SK-N-SH (cell line): ENCODE data around the gene UBALD1. TPM values are rescaled to one million over a fixed set of nuclear protein-coding genes. Genes with fewer than 3 reads are reported as not detected.

Source experiments
- CTCF ChIA-PET: fragments of 300-600, 350-600 bp; formaldehyde crosslinking; extraction: SDS; loops from one replicate; lab custom pipeline; 2021; lab: Yijun Ruan, JAX
- POLR2A ChIA-PET: fragments of 350-600 bp; sonication (Branson Sonifier 250); formaldehyde crosslinking; extraction: SDS; loops from one replicate; lab custom pipeline; 2020; ENCODE audit warnings: antibody characterized with exemption, inconsistent platforms; lab: Yijun Ruan, JAX
- DNase-seq: peaks from one replicate; pipeline ENCODE4 v3.0.0; 2012
- H2AFZ ChIP-seq: fragments of 200-600 bp; sonication (generic); 2 replicates; pipeline ENCODE4 v1.8.1; 2016; ENCODE audit warnings: antibody characterized with exemption, mild to moderate bottlenecking, low read depth
- H3F3A ChIP-seq: fragments of 200-600 bp; sonication (generic); replicated peaks from 2 replicates; pipeline ENCODE3; 2016; ENCODE audit warnings: antibody characterized with exemption, mild to moderate bottlenecking; ENCODE audit not compliant: insufficient read depth
- H3K27ac ChIP-seq, 2 experiments: fragments of 200-500 bp in 1 of 2; fragments of 200-600 bp in 1 of 2; sonication (Bioruptor generic) in 1 of 2; sonication (generic), shearing (Covaris generic) in 1 of 2; 2 replicates each; pipeline versions ENCODE4 v1.5.1 to v1.6.1; 2014 to 2016; ENCODE audit warnings: low read depth in 2 of 2, inconsistent platforms in 1 of 2, low read length in 1 of 2, mild to moderate bottlenecking in 1 of 2, mixed read lengths in 1 of 2
- H3K27me3 ChIP-seq: fragments of 200-600 bp; sonication (generic), shearing (Covaris generic); 2 replicates; pipeline ENCODE4 v1.6.1; 2016; ENCODE audit warnings: mixed run types; ENCODE audit not compliant: insufficient read depth
- H3K36me3 ChIP-seq, 2 experiments: fragments of 200-500 bp in 1 of 2; fragments of 200-600 bp in 1 of 2; sonication (Bioruptor generic) in 1 of 2; sonication (generic) in 1 of 2; replicated peaks in 1 of 2; 2 replicates each; pipeline versions ENCODE3 to v1.5.1; 2014 to 2016; ENCODE audit warnings: low read length in 1 of 2, mild to moderate bottlenecking in 1 of 2; ENCODE audit not compliant: insufficient read depth in 2 of 2, control insufficient read depth in 1 of 2
- H3K4me1 ChIP-seq, 2 experiments: fragments of 200-500 bp in 1 of 2; fragments of 200-600 bp in 1 of 2; sonication (Bioruptor generic) in 1 of 2; sonication (generic), shearing (Covaris generic) in 1 of 2; 2 replicates each; pipeline versions ENCODE4 v1.5.1 to v1.6.1; 2014 to 2016; ENCODE audit warnings: low read depth in 1 of 2, low read length in 1 of 2, mixed run types in 1 of 2; ENCODE audit not compliant: insufficient read depth in 2 of 2, control insufficient read depth in 1 of 2
- H3K4me2 ChIP-seq: fragments of 200-600 bp; sonication (generic), shearing (Covaris generic); 2 replicates; pipeline ENCODE4 v1.6.1; 2017; ENCODE audit warnings: mixed run types
- H3K4me3 ChIP-seq, 2 experiments: fragments of 200-500 bp in 1 of 2; fragments of 200-600 bp in 1 of 2; sonication (Bioruptor generic) in 1 of 2; sonication (generic), shearing (Covaris generic) in 1 of 2; 2 replicates each; pipeline versions ENCODE4 v1.5.1 to v1.8.1; 2014 to 2016; ENCODE audit warnings: low read depth in 2 of 2, inconsistent platforms in 1 of 2, low read length in 1 of 2, mild to moderate bottlenecking in 1 of 2, mixed read lengths in 1 of 2, moderate library complexity in 1 of 2
- H3K79me2 ChIP-seq: fragments of 200-600 bp; sonication (generic); 2 replicates; pipeline ENCODE4 v1.8.1; 2017; ENCODE audit warnings: mild to moderate bottlenecking; ENCODE audit not compliant: insufficient read depth
- H3K9ac ChIP-seq: fragments of 200-600 bp; sonication (generic); 2 replicates; pipeline ENCODE4 v1.6.1; 2017; ENCODE audit warnings: mixed run types
- H3K9me2 ChIP-seq: fragments of 200-600 bp; sonication (generic); 2 replicates; pipeline ENCODE4 v1.6.1; 2017; ENCODE audit warnings: mixed run types
- H3K9me3 ChIP-seq: fragments of 200-600 bp; sonication (generic); 2 replicates; pipeline ENCODE4 v1.6.1; 2017; ENCODE audit warnings: mixed run types, mild to moderate bottlenecking, moderate library complexity
- H4K20me1 ChIP-seq: fragments of 200-600 bp; sonication (generic); 2 replicates; pipeline ENCODE4 v1.6.1; 2017; ENCODE audit warnings: mild to moderate bottlenecking, mixed run types; ENCODE audit not compliant: insufficient read depth
- ELF1 ChIP-seq: IDR thresholded peaks from 2 replicates; pipeline ENCODE4 v1.4.0; 2012
- EP300 ChIP-seq, 2 experiments: IDR thresholded peaks; 2 replicates each; pipeline versions ENCODE4 v1.4.0 to v1.6.1; 2012; ENCODE audit warnings: borderline replicate concordance in 1 of 2, low read depth in 1 of 2, low read length in 1 of 2
- EZH2phosphoT487 ChIP-seq: fragments of 200-600 bp; sonication (generic); IDR thresholded peaks from 2 replicates; pipeline ENCODE4 v1.6.1; 2017; ENCODE audit warnings: low read depth, mixed run types, mild to moderate bottlenecking, antibody characterized with exemption, moderate library complexity, borderline replicate concordance
- FOXJ3 ChIP-seq: sonication (generic); formaldehyde crosslinking; IDR thresholded peaks from 2 replicates; pipeline ENCODE4 v1.5.1; 2020; ENCODE audit warnings: mild to moderate bottlenecking, missing genetic modification reagents
- GATA2 ChIP-seq: sonication (generic); formaldehyde crosslinking; IDR thresholded peaks from 2 replicates; pipeline ENCODE4 v1.5.0; 2020; ENCODE audit warnings: mild to moderate bottlenecking, missing genetic modification reagents
- MEF2A ChIP-seq: IDR thresholded peaks from 2 replicates; pipeline ENCODE4 v1.4.0; 2012; ENCODE audit warnings: low read depth, borderline replicate concordance
- NFIC ChIP-seq: IDR thresholded peaks from 2 replicates; pipeline ENCODE4 v1.4.0; 2012; ENCODE audit warnings: borderline replicate concordance
- RAD21 ChIP-seq: IDR thresholded peaks from 2 replicates; pipeline ENCODE4 v1.6.1; 2012; ENCODE audit warnings: mild to moderate bottlenecking, low read length
- RCOR1 ChIP-seq: fragments of 150-350 bp; IDR thresholded peaks from 2 replicates; pipeline ENCODE4 v1.6.1; 2017; ENCODE audit warnings: antibody characterized with exemption, low read length
- SMC3 ChIP-seq: IDR thresholded peaks from 2 replicates; pipeline ENCODE4 v1.6.1; 2012; ENCODE audit warnings: low read depth, low read length, improper control_type of control experiment
- TAF1 ChIP-seq: IDR thresholded peaks from 2 replicates; pipeline ENCODE4 v1.6.1; 2012; ENCODE audit warnings: low read depth, mild to moderate bottlenecking, low read length, moderate library complexity, borderline replicate concordance
- TCF12 ChIP-seq: IDR thresholded peaks from 2 replicates; pipeline ENCODE4 v1.4.0; 2012
- TEAD4 ChIP-seq: IDR thresholded peaks from 2 replicates; pipeline ENCODE4 v1.4.0; 2012; ENCODE audit warnings: mild to moderate bottlenecking, borderline replicate concordance; ENCODE audit not compliant: insufficient read depth
- WGBS: methylation state at CpG from one replicate; pipeline ENCODE4 v1.1.6; 2017; ENCODE audit warnings: low lambda C conversion rate; 5-methylcytosine and 5-hydroxymethylcytosine counted together
- polyA plus RNA-seq, 3 experiments: library from polyadenylated mRNA; depleted of rRNA; stranded (reverse); fragments of >200 nt; gene quantifications; 2 replicates each; pipeline ENCODE4 v1.2.3, GENCODE V29; 2012
- TF ChIP-seq, protein P1 (sequence below): fragments of 150-350 bp; IDR thresholded peaks from 2 replicates; pipeline ENCODE4 v1.6.1; 2017; ENCODE audit warnings: antibody characterized with exemption, low read length, low read depth, borderline replicate concordance
- TF ChIP-seq, protein P2 (sequence below): IDR thresholded peaks from 2 replicates; pipeline ENCODE4 v1.6.1; 2012; ENCODE audit warnings: mild to moderate bottlenecking, low read depth, low read length, moderate library complexity
- TF ChIP-seq, protein P3 (sequence below): IDR thresholded peaks from 2 replicates; pipeline ENCODE4 v1.4.0; 2012; ENCODE audit warnings: low read depth
- TF ChIP-seq, protein P4 (sequence below): IDR thresholded peaks from 2 replicates; pipeline ENCODE4 v1.4.0; 2012; ENCODE audit warnings: low read depth, borderline replicate concordance

UBALD1 gene
- polyA plus RNA-seq, 1 of the 3 experiments (the other 2 are of a cell fraction), result 16.7 TPM

DNA sequence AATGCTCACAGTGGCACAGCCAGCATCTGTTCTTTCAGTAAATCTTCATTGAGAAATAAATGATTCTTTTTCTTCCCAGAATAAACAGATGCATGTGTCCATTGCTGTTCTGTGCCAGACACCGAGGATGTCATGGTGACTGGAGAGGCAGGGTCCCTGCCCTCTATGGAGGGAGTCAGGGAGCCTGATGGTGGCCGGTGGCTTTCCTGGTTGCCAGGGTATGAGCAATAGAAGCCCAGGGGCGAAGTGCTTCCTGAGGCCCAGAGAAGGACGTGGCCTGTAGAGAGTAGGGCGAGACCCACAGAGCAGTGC, 48.7 kb upstream of the UBALD1 start (continued):
- TF ChIP-seq TEAD4, result no peak
- TF ChIP-seq, protein P1, sequence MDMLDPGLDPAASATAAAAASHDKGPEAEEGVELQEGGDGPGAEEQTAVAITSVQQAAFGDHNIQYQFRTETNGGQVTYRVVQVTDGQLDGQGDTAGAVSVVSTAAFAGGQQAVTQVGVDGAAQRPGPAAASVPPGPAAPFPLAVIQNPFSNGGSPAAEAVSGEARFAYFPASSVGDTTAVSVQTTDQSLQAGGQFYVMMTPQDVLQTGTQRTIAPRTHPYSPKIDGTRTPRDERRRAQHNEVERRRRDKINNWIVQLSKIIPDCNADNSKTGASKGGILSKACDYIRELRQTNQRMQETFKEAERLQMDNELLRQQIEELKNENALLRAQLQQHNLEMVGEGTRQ, result no peak
- TF ChIP-seq, protein P2, sequence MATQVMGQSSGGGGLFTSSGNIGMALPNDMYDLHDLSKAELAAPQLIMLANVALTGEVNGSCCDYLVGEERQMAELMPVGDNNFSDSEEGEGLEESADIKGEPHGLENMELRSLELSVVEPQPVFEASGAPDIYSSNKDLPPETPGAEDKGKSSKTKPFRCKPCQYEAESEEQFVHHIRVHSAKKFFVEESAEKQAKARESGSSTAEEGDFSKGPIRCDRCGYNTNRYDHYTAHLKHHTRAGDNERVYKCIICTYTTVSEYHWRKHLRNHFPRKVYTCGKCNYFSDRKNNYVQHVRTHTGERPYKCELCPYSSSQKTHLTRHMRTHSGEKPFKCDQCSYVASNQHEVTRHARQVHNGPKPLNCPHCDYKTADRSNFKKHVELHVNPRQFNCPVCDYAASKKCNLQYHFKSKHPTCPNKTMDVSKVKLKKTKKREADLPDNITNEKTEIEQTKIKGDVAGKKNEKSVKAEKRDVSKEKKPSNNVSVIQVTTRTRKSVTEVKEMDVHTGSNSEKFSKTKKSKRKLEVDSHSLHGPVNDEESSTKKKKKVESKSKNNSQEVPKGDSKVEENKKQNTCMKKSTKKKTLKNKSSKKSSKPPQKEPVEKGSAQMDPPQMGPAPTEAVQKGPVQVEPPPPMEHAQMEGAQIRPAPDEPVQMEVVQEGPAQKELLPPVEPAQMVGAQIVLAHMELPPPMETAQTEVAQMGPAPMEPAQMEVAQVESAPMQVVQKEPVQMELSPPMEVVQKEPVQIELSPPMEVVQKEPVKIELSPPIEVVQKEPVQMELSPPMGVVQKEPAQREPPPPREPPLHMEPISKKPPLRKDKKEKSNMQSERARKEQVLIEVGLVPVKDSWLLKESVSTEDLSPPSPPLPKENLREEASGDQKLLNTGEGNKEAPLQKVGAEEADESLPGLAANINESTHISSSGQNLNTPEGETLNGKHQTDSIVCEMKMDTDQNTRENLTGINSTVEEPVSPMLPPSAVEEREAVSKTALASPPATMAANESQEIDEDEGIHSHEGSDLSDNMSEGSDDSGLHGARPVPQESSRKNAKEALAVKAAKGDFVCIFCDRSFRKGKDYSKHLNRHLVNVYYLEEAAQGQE, result no peak
- no peak for TF ChIP-seq EP300 (IDR thresholded peaks at IDR 0.05; ENCODE audit: borderline replicate concordance in 1 of 2, low read depth in 1 of 2, low read length in 1 of 2)

DNA sequence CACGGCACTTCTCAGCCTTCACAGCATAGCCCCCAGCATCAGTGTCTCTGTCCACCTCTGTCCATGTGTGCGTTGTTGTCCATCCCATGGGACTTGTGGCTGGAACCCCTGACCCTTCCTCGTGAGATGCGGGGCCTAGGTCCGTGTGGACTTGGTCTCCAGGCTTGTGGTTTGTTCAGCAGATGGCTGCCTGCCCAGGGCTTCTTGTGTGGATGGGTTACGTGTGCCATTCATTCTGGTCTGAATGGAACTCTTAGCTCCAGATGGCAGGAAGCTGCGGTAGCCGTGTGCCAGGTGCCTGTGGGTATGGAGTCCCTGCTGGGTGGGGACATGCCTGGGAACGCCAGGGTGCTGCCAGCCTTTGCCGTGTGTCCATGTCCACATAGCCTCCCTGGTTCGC, 47.0 kb upstream of the UBALD1 start:
- POLR2A ChIA-PET, result no interaction called here
- H3K36me3 ChIP-seq, result peaks cover 0 to 18% of the 10 kb centered on the region in 2 experiments
- 96% methylated on average over 7 of the region's 11 CpGs for WGBS

More for the DNA sequence above, 47.0 kb upstream of the UBALD1 start:
- H2AFZ ChIP-seq, result no peak overlapping the region
- no peak overlapping the region for H3K27ac ChIP-seq
- H3K9me2 ChIP-seq, result no peaks in the 10 kb centered on the region
- no peaks in the 10 kb centered on the region for H3K4me1 ChIP-seq
- H3K4me3 ChIP-seq, result no peak overlapping the region
- no peaks in the 10 kb centered on the region for H3K9me3 ChIP-seq
- CTCF ChIA-PET, result no interaction called here
- no peak for TF ChIP-seq MEF2A
- no peak for TF ChIP-seq NFIC
- TF ChIP-seq, protein P1, result no peak
- TF ChIP-seq TAF1, result no peak
- TF ChIP-seq FOXJ3, result no peak
- no peak for TF ChIP-seq GATA2 (CRISPR knock-in tag)
- TF ChIP-seq EZH2phosphoT487, result no peak
- no peak for TF ChIP-seq SMC3
- no peak for TF ChIP-seq ELF1
- TF ChIP-seq RAD21, result no peak
- TF ChIP-seq, protein P3, sequence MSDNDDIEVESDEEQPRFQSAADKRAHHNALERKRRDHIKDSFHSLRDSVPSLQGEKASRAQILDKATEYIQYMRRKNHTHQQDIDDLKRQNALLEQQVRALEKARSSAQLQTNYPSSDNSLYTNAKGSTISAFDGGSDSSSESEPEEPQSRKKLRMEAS, result no peak
- TF ChIP-seq, protein P2, result no peak
- TF ChIP-seq, protein P4, sequence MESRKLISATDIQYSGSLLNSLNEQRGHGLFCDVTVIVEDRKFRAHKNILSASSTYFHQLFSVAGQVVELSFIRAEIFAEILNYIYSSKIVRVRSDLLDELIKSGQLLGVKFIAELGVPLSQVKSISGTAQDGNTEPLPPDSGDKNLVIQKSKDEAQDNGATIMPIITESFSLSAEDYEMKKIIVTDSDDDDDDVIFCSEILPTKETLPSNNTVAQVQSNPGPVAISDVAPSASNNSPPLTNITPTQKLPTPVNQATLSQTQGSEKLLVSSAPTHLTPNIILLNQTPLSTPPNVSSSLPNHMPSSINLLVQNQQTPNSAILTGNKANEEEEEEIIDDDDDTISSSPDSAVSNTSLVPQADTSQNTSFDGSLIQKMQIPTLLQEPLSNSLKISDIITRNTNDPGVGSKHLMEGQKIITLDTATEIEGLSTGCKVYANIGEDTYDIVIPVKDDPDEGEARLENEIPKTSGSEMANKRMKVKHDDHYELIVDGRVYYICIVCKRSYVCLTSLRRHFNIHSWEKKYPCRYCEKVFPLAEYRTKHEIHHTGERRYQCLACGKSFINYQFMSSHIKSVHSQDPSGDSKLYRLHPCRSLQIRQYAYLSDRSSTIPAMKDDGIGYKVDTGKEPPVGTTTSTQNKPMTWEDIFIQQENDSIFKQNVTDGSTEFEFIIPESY, result no peak
- TF ChIP-seq TCF12, result no peak
- TF ChIP-seq RCOR1, result no peak
- no peaks in the 10 kb centered on the region; the same call in 1 of the 2 replicates for H3K79me2 ChIP-seq
- no peak for DNase-seq
- H3K27me3 ChIP-seq, result no peaks in the 10 kb centered on the region
- H3K9ac ChIP-seq, result no peak overlapping the region
- H4K20me1 ChIP-seq, result peaks cover 4% of the 10 kb centered on the region; the same call in 1 of the 2 replicates
- no peaks in the 10 kb centered on the region for H3F3A ChIP-seq
- no peak overlapping the region for H3K4me2 ChIP-seq
